Spleen (tissue), 11 donors: ENCODE data around the gene PCDHGA10. TPM values are rescaled to one million over a fixed set of nuclear protein-coding genes. Genes with fewer than 3 reads are reported as not detected.
"Not testable (repeated sequence)": the region's sequence is repeated elsewhere in the genome, so short reads cannot be mapped to it uniquely, and the experiment has no call there.

Experiments
- DNase-seq: peaks from one replicate; pipeline ENCODE4 v3.0.0-alpha.2; 2020
- H3K27ac ChIP-seq, 8 donors: fragments of 200-600 bp; sonication (generic) in 7 of 8; 1 replicate in 4 of 8; 2 replicates in 4 of 8; pipeline versions ENCODE4 v1.5.0 to v1.8.0; 2016 to 2021; ENCODE audit warnings: inconsistent platforms in 4 of 8, mild to moderate bottlenecking in 4 of 8, moderate library complexity in 1 of 8
- H3K27me3 ChIP-seq, 7 donors: fragments of 200-600 bp; sonication (generic) in 6 of 7; replicated peaks in 1 of 7; 1 replicate in 4 of 7; 2 replicates in 3 of 7; pipeline versions ENCODE4 v1.5.0 to v1.8.0; 2016 to 2021; ENCODE audit warnings: inconsistent platforms in 3 of 7, mild to moderate bottlenecking in 1 of 7
- H3K36me3 ChIP-seq, 6 donors: fragments of 200-600 bp; sonication (generic) in 5 of 6; 1 replicate in 4 of 6; 2 replicates in 2 of 6; pipeline versions ENCODE4 v1.5.0 to v1.8.0; 2016 to 2021; ENCODE audit warnings: inconsistent platforms in 2 of 6
- H3K4me1 ChIP-seq, 6 donors: fragments of 200-600 bp; sonication (generic) in 5 of 6; 1 replicate in 3 of 6; 2 replicates in 3 of 6; pipeline versions ENCODE4 v1.5.0 to v1.8.0; 2016 to 2021; ENCODE audit warnings: inconsistent platforms in 3 of 6
- H3K4me3 ChIP-seq, 8 donors: fragments of 200-600 bp; sonication (generic) in 7 of 8; 1 replicate in 4 of 8; 2 replicates in 4 of 8; pipeline versions ENCODE4 v1.5.0 to v1.8.0; 2016 to 2021; ENCODE audit warnings: inconsistent platforms in 4 of 8, mild to moderate bottlenecking in 4 of 8, moderate library complexity in 2 of 8
- H3K9me3 ChIP-seq, 8 donors: fragments of 200-600 bp; sonication (generic) in 7 of 8; 1 replicate in 4 of 8; 2 replicates in 4 of 8; pipeline versions ENCODE4 v1.5.0 to v1.8.0; 2016 to 2021; ENCODE audit warnings: inconsistent platforms in 4 of 8
- CTCF ChIP-seq, 11 experiments: fragments of 200-600 bp in 7 of 11; fragments of 450-650 bp in 4 of 11; sonication (generic) in 4 of 11; IDR thresholded peaks in 8 of 11; conservative IDR thresholded peaks in 3 of 11; 1 replicate in 7 of 11; 2 replicates in 4 of 11; pipeline versions ENCODE4 v1.4.0 to v1.8.0; 2016 to 2021; ENCODE audit warnings: antibody characterized with exemption in 11 of 11, inconsistent platforms in 4 of 11, mild to moderate bottlenecking in 1 of 11
- POLR2A ChIP-seq, 3 donors: fragments of 450-650 bp; IDR thresholded peaks; one replicate each; pipeline ENCODE4 v1.5.1; 2017; ENCODE audit warnings: antibody characterized with exemption in 3 of 3, mild to moderate bottlenecking in 1 of 3
- POLR2AphosphoS5 ChIP-seq, 3 donors: sonication (generic); formaldehyde crosslinking; IDR thresholded peaks; one replicate each; pipeline ENCODE4 v1.5.1; 2017; ENCODE audit warnings: antibody characterized with exemption in 3 of 3
- WGBS, 5 donors: extraction: QIAGEN DNeasy Blood & Tissue Kit in 3 of 5; methylation state at CpG; one replicate each; pipeline versions ENCODE4 v1.1.5 to v1.1.7; 2013 to 2018; 5-methylcytosine and 5-hydroxymethylcytosine counted together
- intact Hi-C: fragments of 100-400 bp; cut with DNase I; formaldehyde crosslinking; loops from one replicate; pipeline ENCODE4 v1.15.0; 2023; ENCODE audit warnings: low total_unique reads
- polyA plus RNA-seq, 3 donors: library from polyadenylated mRNA; stranded (reverse); fragments of 200-250 nt; gene quantifications; one replicate each; pipeline ENCODE4 v1.2.1, GENCODE V29; 2013
- total RNA-seq, 7 donors: library from RNA; depleted of rRNA in 3 of 7; stranded (reverse); fragments of >200 nt in 3 of 7; fragmentation: NEBNext Ultra II Directional in 4 of 7; extraction: Animal tissue kit (Norgen Biotek cat#: 25700) in 4 of 7; gene quantifications; one replicate each; pipeline versions ENCODE4 v1.1.0 to v1.2.1, GENCODE V29; 2016 to 2021
- donor health status: healthy with polysubstance abuse.
- donor health status: DM: no; HTN: no; CAD: no; lungs with moderate emphysema.
- donor health status: DM: no; HTN: no; CAD: no.
- donor health status: Bipolar disorder and iron deficiency.
- donor health status: healthy.
- donor health status: DM: no; HTN: no; CAD: no.
- donor health status: DM: yes; HTN: yes; CAD: no.

Gene PCDHGA10
- total and polyA plus RNA-seq, 10 donors, result 0.15 to 6.9 (median 4.3) TPM

- peaks cover 0 to 100% (median 98%) of the 10 kb centered on the region in 8 donors for H3K9me3 ChIP-seq
- DNase-seq, result no peak
- H3K4me1 ChIP-seq, result peaks cover 0 to 19% (median 0%) of the 10 kb centered on the region in 6 donors
- H3K27ac ChIP-seq, result peak within 1 kb of the TSS in 1 of 8 donors; percentile 23
- WGBS, 5 donors, result 10 to 26% (median 12%) methylated on average over 33 of the region's 33 CpGs
- intact Hi-C loops, result no loop called here
- peak within 1 kb of the TSS in 7 of 8 donors; percentile 6 to 58 (median 29) for H3K4me3 ChIP-seq
- no peak for TF ChIP-seq POLR2AphosphoS5 (IDR thresholded peaks at IDR 0.05)
- TF ChIP-seq CTCF (IDR thresholded peaks at IDR 0.05 in 8 of 11, conservative IDR thresholded peaks at IDR 0.05 in 3 of 11), result peak in 9 of 11 experiments; percentile 19 to 50 (median 37)
- H3K27me3 ChIP-seq, result peaks cover 0 to 87% (median 14%) of the 10 kb centered on the region in 7 donors
- peaks cover 0 to 8% (median 0%) of the 10 kb centered on the region in 6 donors for H3K36me3 ChIP-seq
Observed at GRCh38 chr5:141430332-141431113, 17.7 kb downstream of the PCDHGA10 start, which contains the start of gene PCDHGA12. PCDHGA12 (plus strand) TSS chr5:141430507; CDS start chr5:141430760, 253 bp downstream.

- Histone ChIP-seq H3K27ac (no peak overlapping the region), H3K4me3 (peak overlapping the region in 7 of 8 donors; percentile 6 to 58 (median 29)), H3K36me3 (peaks cover 0 to 8% (median 0%) of the 10 kb centered on the region in 6 donors), H3K4me1 (peaks cover 0 to 19% (median 0%) of the 10 kb centered on the region in 6 donors), H3K27me3 (peaks cover 0 to 79% (median 14%) of the 10 kb centered on the region in 7 donors), H3K9me3 (peaks cover 0 to 100% (median 98%) of the 10 kb centered on the region in 8 donors)
- peak in 1 of 3 donors; percentile 37 for TF ChIP-seq POLR2AphosphoS5 (IDR thresholded peaks at IDR 0.05)
- TF ChIP-seq POLR2A (IDR thresholded peaks at IDR 0.05), result no peak
- no peak for DNase-seq
- intact Hi-C loops, result no loop called here
- WGBS, 5 donors, result 9 to 22% (median 17%) methylated on average over 16 to 37 of the region's 37 CpGs
Observed at GRCh38 chr5:141431286-141431685, 18.5 kb downstream of the PCDHGA10 start.

GRCh38 chr5:141432308-141432707, 19.5 kb downstream of the PCDHGA10 start:
- Histone ChIP-seq H3K9me3 (peaks cover 0 to 100% (median 97%) of the 10 kb centered on the region in 8 donors), H3K4me1 (peaks cover 0 to 19% (median 0%) of the 10 kb centered on the region in 6 donors), H3K4me3 (peak overlapping the region in 1 of 8 donors; percentile 58), H3K27me3 (peaks cover 0 to 69% (median 14%) of the 10 kb centered on the region in 7 donors)
- intact Hi-C loops, DNase-seq, H3K27ac ChIP-seq, H3K36me3 ChIP-seq: not testable (repeated sequence)
- WGBS, 5 donors, result 32 to 73% (median 43%) methylated on average over 21 to 38 of the region's 38 CpGs

GRCh38 chr5:141432726-141433125, 19.9 kb downstream of the PCDHGA10 start:
- H3K4me3 ChIP-seq, H3K36me3 ChIP-seq, intact Hi-C loops, DNase-seq, H3K27ac ChIP-seq: not testable (repeated sequence)
- peaks cover 0 to 19% (median 0%) of the 10 kb centered on the region in 6 donors for H3K4me1 ChIP-seq
- H3K9me3 ChIP-seq, result peaks cover 0 to 100% (median 96%) of the 10 kb centered on the region in 8 donors
- H3K27me3 ChIP-seq, result peaks cover 0 to 65% (median 14%) of the 10 kb centered on the region in 7 donors
- 20 to 36% (median 30%) methylated on average over 11 to 29 of the region's 29 CpGs for WGBS, 5 donors

GRCh38 chr5:141434006-141434405, 21.2 kb downstream of the PCDHGA10 start:
- Histone ChIP-seq H3K27me3 (peaks cover 0 to 52% (median 14%) of the 10 kb centered on the region in 7 donors), H3K4me1 (peaks cover 0 to 19% (median 0%) of the 10 kb centered on the region in 6 donors), H3K36me3 (no peaks in the 10 kb centered on the region), H3K27ac (no peak overlapping the region), H3K9me3 (peaks cover 0 to 98% (median 90%) of the 10 kb centered on the region in 8 donors), H3K4me3 (no peak overlapping the region)
- TF ChIP-seq CTCF (IDR thresholded peaks at IDR 0.05 in 8 of 11, conservative IDR thresholded peaks at IDR 0.05 in 3 of 11), result no peak
- no peak for TF ChIP-seq POLR2A (IDR thresholded peaks at IDR 0.05)
- TF ChIP-seq POLR2AphosphoS5 (IDR thresholded peaks at IDR 0.05), result no peak
- 78 to 88% (median 86%) methylated on average over 2 of the region's 2 CpGs for WGBS, 5 donors
- no peak for DNase-seq
- intact Hi-C loops, result no loop called here
